Epithelial cell of prostate (primary cell): ENCODE results near the gene SRL.
"Not testable (repeated sequence)": the region's sequence is repeated elsewhere in the genome, so short reads cannot be mapped to it uniquely, and the experiment has no call there.

Experiments used
- DNase-seq: peaks from one replicate; pipeline ENCODE4 v3.0.0-alpha.2; 2011; ENCODE audit warnings: low read depth, low spot score
- H3K27ac ChIP-seq: fragments of 450-650 bp; 2 replicates; pipeline ENCODE4 v1.5.1; 2017; ENCODE audit warnings: mild to moderate bottlenecking

Gene SRL

GRCh38 chr16:4231367-4231766, 10.5 kb downstream of the SRL start:
- no peak overlapping the region for H3K27ac ChIP-seq
- DNase-seq = no peak

GRCh38 chr16:4227040-4227332, 14.9 kb downstream of the SRL start:
- H3K27ac ChIP-seq = no peak overlapping the region
- DNase-seq = no peak

GRCh38 chr16:4226251-4227039, 15.4 kb downstream of the SRL start:
- H3K27ac ChIP-seq = no peak overlapping the region
- no peak for DNase-seq

GRCh38 chr16:4225075-4225474, 16.8 kb downstream of the SRL start:
- no peak for DNase-seq

GRCh38 chr16:4220358-4220757, 21.5 kb downstream of the SRL start:
- DNase-seq = no peak
- H3K27ac ChIP-seq = no peak overlapping the region

More at GRCh38 chr16:4225075-4225474, 16.8 kb downstream of the SRL start:
- H3K27ac ChIP-seq = no peak overlapping the region

- no peak for DNase-seq
- H3K27ac ChIP-seq = no peak overlapping the region
Measured at GRCh38 chr16:4218202-4218601, 23.7 kb downstream of the SRL start.

- H3K27ac ChIP-seq = no peak overlapping the region
- no peak for DNase-seq
Measured at GRCh38 chr16:4217204-4218131, 24.4 kb downstream of the SRL start.

GRCh38 chr16:4216596-4216995, 25.3 kb downstream of the SRL start:
- DNase-seq = no peak
- no peak overlapping the region for H3K27ac ChIP-seq

GRCh38 chr16:4215106-4215505, 26.8 kb downstream of the SRL start:
- no peak for DNase-seq

GRCh38 chr16:4214215-4214621, 27.7 kb downstream of the SRL start:
- peak; percentile 89 for DNase-seq
- H3K27ac ChIP-seq = peak overlapping the region; percentile 94

More at GRCh38 chr16:4215106-4215505, 26.8 kb downstream of the SRL start:
- H3K27ac ChIP-seq = no peak overlapping the region

GRCh38 chr16:4213737-4214136, 28.1 kb downstream of the SRL start:
- DNase-seq = peak; percentile 29
- peak overlapping the region; percentile 94 for H3K27ac ChIP-seq

GRCh38 chr16:4212934-4213296, 29.0 kb downstream of the SRL start:
- DNase-seq = no peak
- H3K27ac ChIP-seq = peak overlapping the region; percentile 94

- DNase-seq = no peak
- H3K27ac ChIP-seq = peak overlapping the region; percentile 94
Measured at GRCh38 chr16:4212211-4212933, 29.5 kb downstream of the SRL start.

GRCh38 chr16:4211445-4212210, 30.3 kb downstream of the SRL start:
- not testable (repeated sequence) for DNase-seq, H3K27ac ChIP-seq

GRCh38 chr16:4209666-4210065, 32.2 kb downstream of the SRL start:
- H3K27ac ChIP-seq = no peak overlapping the region
- no peak for DNase-seq

- H3K27ac ChIP-seq = no peak overlapping the region
- no peak for DNase-seq
Measured at GRCh38 chr16:4208341-4208751, 33.5 kb downstream of the SRL start.

- no peak for DNase-seq
- no peak overlapping the region for H3K27ac ChIP-seq
Measured at GRCh38 chr16:4207683-4208340, 34.1 kb downstream of the SRL start.

GRCh38 chr16:4207229-4207628, 34.7 kb downstream of the SRL start:
- no peak for DNase-seq
- H3K27ac ChIP-seq = no peak overlapping the region

- no peak for DNase-seq
- no peak overlapping the region for H3K27ac ChIP-seq
Measured at GRCh38 chr16:4206680-4207079, 35.2 kb downstream of the SRL start.

- no peak overlapping the region for H3K27ac ChIP-seq
- no peak for DNase-seq
Measured at GRCh38 chr16:4205971-4206370, 35.9 kb downstream of the SRL start.
